HG02852 (cell line): ENCODE results near the gene FAM174C.

Experiments
- ATAC-seq: cut with Tn5 transposase; IDR thresholded peaks from one replicate; pipeline ENCODE4 v1.9.1; 2021; ENCODE audit warnings: mild to moderate bottlenecking, moderate library complexity; ENCODE audit not compliant: unreplicated experiment

The FAM174C gene

GRCh38 chr19:1260749-1261537, 14.4 kb upstream of the FAM174C start:
- peak; percentile 53 for ATAC-seq

- ATAC-seq = no peak
These were observed 13.9 kb upstream of the FAM174C start for GRCh38 chr19:1261538-1261797.

GRCh38 chr19:1261798-1262622, 13.3 kb upstream of the FAM174C start:
- ATAC-seq = no peak

DNA sequence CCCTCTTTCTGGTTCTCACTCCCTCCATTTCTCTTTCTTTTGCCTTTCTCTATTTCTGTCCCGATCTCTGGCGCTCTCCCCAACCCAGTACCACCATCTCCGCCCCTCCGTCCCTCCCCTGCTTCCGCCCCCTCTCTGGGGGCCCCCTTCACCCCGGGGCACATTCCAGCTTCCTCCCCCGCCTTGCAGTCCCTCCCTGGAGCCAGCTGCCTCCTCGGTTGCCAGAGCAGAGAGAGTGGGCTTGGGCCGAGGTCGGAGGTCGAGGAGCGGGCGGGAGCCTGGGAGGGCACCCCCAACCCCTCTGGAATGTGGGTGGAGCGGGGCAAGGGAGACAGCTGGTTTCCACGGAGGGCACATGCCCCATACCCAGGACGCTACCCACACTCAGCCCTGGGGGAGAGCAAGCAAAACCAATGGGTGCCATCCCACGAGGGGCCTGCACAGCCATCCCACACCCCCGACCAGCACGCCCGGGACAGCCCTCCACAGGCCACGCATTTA, 12.7 kb upstream of the FAM174C start:
- no peak for ATAC-seq

DNA sequence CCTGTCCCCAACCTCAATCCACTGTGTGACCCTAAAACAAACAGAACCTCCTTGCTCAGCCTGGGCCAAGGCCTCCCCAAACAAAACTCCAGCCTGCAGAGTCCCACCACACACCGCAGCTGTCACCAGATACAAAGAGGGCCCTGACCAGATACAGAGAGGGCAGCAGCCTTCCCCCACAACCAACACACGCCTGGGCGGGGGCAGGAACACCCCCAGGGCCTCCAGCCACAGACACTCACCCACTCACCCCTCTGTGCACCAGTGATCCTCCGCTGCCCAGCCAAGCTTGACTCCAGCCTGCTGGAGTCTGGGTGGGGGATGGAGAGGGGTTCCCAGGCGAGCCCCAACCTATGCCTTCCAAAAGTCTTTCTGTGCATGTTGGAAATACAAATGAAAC, 12.1 kb upstream of the FAM174C start:
- ATAC-seq = no peak

DNA sequence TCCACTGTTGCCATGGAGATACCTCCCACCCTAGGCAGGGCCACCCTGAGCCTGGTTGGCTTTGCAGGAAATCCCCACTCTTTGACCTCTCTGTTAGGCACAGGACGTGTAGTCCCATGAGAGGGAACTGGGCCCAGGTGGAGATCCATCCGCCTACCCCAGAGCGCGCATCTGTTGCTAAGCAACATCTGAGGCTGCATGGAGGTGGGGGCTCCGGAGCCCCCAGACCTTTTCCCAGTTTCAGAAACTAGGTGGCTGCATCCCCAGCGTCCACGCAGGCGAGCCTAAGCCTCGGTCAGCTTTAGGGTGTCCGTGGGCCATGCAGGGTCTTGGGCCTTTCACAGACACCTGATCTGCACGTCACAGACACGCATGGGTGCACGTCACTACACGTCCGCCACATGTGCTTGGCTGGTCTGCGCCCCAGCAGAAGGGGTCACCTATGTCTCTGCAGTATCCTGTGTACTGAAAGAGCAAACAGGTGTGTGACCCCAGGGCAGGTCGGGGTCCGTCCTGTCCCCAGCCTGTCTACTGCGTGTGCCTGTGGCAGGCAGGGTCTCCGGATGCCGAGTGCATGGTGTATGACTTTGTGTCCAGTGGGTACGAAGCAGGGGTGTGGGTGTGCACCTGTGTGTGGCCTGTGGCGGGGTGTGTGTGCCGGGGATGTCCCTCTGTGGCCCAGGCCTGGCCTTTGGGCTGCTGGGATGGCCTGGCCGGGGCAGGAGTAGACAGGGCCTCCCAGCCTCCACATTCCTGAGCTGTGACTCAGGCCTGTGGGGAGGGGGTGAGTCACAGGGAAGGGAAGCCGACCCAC, 10.3 kb upstream of the FAM174C start:
- no peak for ATAC-seq

DNA sequence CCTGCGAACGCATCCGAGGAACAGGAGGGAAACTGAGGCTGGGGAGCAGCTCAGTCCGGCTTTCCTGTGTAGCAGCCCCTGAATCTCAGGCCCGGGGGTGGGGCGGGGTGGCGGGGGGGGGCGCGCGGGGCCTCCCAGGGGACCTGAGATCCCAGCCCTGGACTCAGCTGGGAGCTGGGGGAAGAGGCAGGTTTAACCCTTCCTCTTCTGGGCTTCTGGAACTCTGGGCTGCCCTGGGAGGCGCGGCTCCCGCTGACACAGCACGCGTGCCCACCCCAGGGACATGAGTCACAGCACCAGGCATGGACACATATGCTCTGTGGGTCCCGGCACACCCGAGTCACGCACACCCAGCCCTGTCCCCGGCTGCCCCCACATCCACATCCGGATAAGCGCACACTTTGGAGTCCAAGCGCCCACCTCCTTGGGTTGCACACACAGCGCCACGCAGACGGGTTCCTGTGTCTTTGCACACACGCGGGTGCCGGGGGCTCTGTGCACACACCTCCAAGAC, 9.7 kb upstream of the FAM174C start:
- ATAC-seq = no peak

DNA sequence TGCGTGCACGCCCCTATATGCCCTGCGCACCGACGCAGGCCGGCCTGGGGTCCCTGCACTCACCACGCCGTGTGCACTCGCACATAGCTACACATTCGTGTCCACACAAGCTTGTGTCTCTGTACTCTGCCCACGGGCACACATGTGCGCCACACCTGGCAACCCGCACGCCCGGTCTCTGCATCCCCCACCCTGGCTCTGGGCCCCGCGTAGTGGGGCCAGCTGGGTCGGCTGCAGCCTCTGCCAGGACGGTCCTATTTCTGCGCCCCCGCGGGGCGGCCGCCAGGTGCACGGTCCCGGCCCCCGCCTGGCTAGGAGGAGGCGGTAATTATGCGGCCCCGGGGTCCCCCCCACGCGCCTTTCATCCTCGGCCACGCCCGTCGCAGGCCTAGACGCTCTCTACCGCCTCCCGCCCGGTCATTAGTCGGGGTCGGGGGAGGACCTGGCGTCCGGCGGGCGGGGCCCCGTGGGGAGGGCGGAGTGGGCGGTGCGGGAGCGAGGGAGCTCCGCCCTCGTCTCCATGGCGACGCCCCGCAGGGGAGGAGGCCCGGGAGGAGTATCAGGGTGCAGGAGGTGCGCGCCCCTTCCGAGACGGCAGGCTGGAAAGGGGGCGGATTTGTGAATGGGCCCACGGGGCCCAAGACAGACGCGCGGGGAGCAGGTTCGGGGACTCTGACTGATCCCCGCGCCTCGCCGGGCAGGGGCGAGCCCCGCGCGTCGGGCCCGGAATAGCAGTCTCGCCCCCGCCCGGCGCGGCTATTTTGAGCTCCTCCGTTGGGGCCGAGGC, 9.0 kb upstream of the FAM174C start:
- peak; percentile 31 for ATAC-seq

GRCh38 chr19:1266916-1267476, 8.3 kb upstream of the FAM174C start:
- ATAC-seq = peak; percentile 20

DNA sequence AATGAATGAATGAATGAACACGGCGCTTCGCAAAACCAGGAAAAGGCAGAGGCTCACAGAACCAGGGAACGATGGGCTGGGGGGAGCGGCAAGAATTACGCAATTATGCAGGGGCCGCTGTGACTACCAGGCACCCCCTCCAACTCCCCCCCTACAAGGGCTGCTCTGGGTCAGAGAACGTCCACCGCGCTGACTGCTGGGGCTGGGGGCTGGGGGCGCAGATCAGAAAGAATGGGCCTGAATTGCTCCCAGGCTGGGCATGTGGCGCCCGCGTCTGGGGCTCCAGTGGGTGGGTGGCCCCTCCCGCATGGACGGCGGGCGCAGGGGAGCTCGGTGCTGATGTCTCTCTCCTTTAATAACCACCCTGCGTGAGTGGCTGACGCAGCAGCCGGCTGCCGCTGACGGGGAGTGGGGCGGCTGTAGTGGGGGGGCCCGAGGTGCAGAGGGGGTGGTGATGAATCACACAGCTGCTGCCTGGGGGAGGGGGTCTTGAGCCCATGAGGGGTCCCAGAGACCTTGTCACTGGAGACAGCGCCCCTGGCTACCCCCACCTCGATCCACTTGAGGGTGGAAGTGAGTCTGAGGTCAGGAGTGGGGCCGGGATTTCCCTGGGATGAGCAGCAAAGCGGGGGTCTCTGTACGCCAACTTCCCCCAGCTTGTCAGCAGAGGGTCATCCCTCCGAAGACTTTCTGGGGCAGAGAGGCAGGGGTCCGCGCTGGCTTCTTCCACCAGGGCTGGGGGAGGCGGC, 7.7 kb upstream of the FAM174C start:
- ATAC-seq = no peak

DNA sequence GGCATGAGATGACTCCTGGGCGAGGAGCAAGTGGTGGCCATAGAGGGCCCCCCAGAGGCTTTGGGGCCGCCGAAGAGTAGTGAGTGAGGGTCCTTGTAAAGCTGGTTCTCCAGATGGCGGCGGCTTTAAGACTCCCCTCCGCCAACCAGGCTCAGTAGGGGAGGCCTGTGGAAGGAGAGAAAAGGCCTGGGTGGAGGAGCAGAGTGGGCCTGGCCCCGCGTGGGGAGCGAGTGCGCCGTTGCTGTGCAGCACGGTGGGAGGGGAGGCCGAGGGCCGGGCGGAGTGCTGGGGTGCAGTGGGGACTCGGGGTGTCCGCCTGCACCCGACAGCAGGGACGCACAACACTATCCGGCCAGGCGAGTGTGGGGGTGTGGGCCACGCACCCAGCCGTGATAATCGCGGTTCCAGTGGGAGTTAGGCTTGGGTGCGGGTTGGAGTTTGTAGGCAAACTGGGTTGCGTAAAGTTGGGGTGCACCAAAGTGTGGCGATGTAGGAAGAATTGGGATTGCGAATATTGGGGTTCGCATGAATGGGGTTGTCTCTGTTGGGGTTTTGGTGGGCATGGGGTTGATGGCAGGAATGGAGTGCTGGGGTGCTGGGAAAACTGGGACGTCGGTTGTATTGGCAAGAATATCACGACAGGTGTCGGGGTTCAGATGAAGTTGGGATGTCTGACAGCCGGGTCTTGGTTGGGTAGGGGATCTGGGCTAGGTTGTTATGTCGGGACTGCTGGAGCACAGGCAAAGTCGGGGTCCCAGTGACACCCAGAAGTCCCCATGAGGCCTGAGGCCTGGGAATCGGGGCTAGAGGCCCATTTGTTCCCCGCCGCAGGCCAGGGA, 6.9 kb upstream of the FAM174C start:
- ATAC-seq = no peak

DNA sequence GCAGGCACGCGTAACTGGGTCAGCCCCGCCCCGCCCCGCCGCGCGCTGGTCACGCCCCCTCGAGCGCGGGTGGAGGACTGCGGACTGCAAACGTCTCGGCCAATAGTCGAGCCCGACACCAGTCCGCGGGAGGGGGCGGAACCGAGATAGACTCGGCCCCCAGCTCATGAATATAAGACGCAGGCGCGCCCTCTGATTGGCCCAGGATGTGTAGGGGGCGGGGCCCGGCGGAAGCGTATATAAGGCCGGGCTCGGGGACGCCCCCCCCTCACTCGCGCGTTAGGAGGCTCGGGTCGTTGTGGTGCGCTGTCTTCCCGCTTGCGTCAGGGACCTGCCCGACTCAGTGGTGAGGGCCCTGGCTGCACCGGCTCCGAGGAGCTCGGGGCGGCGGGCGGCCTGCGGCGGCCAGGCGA, 6.3 kb upstream of the FAM174C start, which contains the start of gene CIRBP:
Gene CIRBP, plus strand, starts transcription at position 268 of the 413 bp plus-strand sequence. CDS start 1,602 bp downstream, outside the sequence.
- peak; percentile 55 for ATAC-seq

DNA sequence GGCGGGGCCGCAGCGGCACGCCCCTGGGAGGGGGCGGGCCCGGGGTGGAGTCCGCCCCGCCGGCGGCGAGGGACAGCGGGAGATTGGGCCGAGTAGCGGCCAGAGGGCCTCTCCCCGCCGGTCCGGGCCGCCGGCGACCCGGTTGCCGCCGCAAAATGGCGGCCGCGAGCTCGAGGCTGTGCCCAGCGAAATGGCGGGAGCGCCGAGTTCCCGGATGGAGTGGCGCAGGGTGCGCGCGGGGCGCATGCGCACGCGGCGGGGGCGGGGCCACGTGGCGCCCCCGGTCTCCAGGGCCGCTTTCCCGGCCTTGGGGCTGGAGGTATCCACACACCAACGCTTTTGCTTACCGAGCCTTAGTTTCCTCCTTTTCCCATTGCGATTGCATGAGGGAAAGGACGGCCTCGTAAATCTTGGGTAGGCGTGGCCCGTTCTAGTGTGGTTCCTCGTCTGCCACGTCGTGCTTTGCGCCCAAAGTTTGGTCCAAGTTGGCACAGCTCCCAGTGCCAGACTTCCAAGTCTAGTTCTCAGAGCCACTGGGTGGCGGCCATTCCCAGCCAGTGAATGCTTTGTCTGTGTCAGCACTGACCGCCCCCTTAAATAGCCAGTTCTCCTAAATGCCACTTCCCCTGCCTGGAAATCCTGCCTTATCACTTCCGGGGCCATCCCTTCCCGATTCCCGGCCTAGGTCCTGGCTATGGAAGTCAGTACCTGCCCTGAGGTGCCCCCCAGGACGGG, 5.7 kb upstream of the FAM174C start:
- peak; percentile 26 for ATAC-seq

DNA sequence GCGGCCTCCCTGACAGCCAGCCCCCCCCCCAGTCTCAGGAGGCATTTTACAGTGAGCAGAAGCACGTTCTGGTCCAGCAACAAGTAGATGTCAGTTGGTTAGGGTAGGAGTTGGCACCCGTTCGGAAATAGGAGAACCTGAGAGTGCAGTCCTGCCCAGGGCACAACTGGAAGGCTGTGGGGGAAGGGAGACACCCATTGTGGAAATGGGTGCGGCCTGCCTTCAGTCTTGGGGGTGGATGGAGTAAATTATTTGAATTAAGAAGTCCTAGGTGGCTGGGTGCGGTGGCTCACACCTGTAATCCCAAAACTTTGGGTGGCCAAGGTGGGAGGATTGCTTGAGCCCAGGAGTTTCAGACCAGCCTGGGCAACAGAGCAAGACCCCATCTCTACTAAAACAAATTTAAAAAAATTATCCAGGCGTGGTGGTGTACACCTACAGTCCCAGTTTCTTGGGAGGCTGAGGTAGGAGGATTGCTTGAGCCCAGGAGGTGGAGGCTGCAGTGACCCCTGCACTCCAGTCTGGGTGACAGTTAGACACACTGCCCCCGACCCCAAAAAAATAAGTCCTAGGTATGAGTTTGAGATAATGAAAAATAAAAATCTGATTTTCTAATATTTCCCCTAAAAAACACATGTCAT, 5.0 kb upstream of the FAM174C start:
- ATAC-seq = no peak

GRCh38 chr19:1270854-1271527, 4.3 kb upstream of the FAM174C start:
- no peak for ATAC-seq
